ENCODE measurements around the gene TNIP1.

TNIP1 gene

GRCh38 chr5:151001436-151001835 lies 79.4 kb downstream of the TNIP1 start:
- no peak for DNase-seq (ENCODE audit: low read depth)

DNA sequence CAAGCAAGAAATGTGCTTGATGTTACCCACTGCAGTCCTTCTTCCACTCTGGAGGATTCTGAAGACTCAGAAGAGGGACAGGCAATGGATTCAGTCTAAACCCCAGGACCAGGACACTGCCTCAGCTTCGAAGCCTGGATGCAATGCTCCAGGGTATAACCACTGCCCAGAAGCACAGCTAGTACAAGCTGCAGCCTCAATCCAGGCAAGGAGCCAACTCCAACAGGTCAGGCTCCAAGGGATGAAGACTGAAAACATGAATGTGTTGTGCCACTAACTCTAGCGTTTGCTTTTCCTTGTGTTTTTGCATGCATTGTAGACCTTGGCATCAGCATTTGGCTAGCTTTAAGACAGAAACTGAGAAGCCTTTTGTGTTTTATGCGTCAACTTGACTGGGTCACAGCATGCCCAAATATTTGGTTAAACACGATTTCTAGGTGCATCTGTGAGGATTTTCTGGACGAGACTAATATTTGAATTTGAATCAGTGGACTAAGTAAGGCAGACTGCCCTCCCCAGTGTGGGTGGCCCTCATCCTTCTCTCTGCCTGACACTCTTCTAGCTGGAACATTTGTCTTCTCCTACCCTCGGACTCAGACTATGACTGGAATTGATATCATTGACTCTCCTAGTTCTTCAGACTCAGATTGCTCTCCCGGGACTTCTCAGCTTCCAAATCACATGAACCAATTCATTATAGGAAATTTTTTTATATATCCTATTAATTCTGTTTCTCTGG lies 81.0 kb downstream of the TNIP1 start:
- no peak for DNase-seq (ENCODE audit: low read depth)

- no peak for DNase-seq (ENCODE audit: low read depth)
Observed at GRCh38 chr5:150993826-150994412, 86.9 kb downstream of the TNIP1 start.

- DNase-seq (ENCODE audit: low read depth), result no peak
Observed at GRCh38 chr5:150993422-150993821, 87.4 kb downstream of the TNIP1 start.

DNA sequence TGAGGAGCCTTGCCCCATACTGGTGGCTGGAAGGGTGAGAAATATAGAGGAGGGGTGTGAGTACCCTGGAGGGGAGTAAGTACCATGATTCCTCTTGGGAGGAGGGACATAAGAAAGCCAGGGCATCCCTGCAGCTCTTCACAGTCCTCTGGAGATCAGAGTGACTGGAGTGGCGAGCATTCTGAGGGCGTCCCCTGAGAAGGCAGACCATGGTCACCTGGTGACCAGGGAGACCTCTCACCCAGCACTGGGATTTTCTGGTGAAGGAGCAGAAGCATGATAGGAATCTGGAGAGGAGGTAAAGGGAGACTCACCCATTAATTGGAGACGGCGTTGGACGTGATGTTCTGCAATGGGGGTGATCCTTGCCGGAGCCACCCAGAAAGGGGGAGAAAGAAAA lies 88.1 kb downstream of the TNIP1 start:
- no peak for DNase-seq (ENCODE audit: low read depth)

DNA sequence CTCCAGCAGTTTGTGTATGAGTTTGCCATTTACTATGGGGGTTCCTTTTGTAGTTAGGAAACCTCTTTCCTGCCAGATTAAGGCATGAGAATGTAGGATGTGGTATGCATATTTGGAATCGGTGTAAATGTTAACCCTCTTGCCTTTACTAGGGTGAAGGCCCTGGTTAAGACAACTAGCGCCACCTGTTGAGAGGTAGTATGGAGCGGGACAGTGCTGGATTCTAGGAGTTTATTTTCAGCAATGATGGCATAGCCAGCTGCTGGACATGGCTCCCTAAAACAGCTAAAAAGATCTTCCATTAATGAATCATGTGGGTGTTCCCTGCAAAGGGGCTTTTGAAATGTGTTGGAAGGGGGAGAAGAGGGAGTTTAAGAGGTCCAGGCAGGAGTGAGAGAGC lies 91.1 kb downstream of the TNIP1 start:
- DNase-seq (ENCODE audit: low read depth), result peak; percentile 2

DNA sequence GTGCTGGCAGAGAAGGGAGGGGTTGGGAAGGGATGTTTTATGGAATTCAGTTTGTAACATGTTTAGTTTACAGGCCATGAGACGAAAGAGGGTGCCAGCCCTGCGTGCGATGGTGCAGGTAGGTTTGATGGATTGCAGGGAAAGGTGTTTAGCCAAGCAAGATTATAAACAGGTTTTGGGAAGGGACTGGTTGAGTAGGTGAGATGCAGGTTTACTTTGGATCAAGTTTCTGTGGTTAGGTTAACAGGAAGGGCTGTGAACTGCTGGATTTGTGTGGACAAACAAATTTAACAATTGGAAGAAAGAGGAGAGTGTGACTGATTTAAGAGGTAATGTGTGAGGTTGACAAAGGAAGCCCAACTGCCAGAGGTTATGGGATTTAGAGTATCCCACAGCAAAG lies 93.1 kb downstream of the TNIP1 start:
- no peak for DNase-seq (ENCODE audit: low read depth)
